AG09319 (cell line): ENCODE results near the gene BMP8A.
A peak's percentile ranks its signal among the peaks of the same experiment; 100 is the strongest.
"Not testable (repeated sequence)": the region's sequence is repeated elsewhere in the genome, so short reads cannot be mapped to it uniquely, and the experiment has no call there.

Experiments used
- DNase-seq: peaks from one replicate; pipeline ENCODE4 v3.0.0-alpha.2; 2010; ENCODE audit warnings: low read depth; ENCODE audit errors: extremely low read depth
- TF ChIP-seq, protein P1 (sequence below): IDR thresholded peaks from 2 replicates; pipeline ENCODE4 v1.5.1; 2011; ENCODE audit warnings: low read depth, mild to moderate bottlenecking, inconsistent platforms, low read length, moderate library complexity

Gene BMP8A

DNA sequence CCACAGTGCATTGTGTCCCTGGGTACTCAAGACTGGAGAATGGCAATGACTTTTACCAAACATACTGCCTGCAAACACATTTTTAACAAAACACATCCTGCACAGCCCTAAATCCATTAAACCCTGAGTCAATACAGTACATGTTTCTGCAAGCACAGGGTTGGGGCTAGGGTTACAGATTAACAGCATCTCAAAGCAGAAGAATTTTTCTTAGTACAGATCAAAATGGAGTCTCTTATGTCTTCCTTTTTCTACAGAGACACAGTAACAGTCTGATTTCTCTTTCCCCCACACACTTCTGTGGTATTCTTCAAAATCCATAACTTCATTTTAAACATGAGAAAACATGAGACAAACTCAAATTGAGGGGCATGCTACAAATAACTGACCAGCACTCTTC is 13.9 kb downstream of the BMP8A start:
- TF ChIP-seq, protein P1, sequence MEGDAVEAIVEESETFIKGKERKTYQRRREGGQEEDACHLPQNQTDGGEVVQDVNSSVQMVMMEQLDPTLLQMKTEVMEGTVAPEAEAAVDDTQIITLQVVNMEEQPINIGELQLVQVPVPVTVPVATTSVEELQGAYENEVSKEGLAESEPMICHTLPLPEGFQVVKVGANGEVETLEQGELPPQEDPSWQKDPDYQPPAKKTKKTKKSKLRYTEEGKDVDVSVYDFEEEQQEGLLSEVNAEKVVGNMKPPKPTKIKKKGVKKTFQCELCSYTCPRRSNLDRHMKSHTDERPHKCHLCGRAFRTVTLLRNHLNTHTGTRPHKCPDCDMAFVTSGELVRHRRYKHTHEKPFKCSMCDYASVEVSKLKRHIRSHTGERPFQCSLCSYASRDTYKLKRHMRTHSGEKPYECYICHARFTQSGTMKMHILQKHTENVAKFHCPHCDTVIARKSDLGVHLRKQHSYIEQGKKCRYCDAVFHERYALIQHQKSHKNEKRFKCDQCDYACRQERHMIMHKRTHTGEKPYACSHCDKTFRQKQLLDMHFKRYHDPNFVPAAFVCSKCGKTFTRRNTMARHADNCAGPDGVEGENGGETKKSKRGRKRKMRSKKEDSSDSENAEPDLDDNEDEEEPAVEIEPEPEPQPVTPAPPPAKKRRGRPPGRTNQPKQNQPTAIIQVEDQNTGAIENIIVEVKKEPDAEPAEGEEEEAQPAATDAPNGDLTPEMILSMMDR = no peak

GRCh38 chr1:39507230-39507928 is 15.9 kb downstream of the BMP8A start:
- DNase-seq = no peak
- TF ChIP-seq, protein P1 = peak; percentile 23

More for the DNA sequence above, 13.9 kb downstream of the BMP8A start:
- DNase-seq = no peak

DNA sequence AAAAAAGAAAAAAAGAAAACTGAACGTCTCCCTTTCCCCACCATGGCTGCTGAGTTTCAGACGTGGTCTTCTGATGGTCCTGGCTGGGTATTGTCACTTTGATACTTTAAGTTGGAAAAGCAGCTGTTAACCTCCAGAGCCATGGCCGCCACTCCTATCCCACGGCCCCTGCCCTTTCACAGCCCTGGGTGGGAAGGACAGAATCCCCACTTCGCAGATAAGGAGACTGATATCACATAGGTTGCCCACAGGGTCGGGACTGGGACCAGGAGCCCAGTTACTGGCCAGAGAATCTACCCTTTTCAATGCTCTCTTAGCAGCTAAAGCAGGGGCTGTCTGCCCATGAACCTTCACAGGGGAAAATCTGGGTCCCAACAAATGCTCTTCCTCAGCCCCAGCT is 16.8 kb downstream of the BMP8A start:
- DNase-seq = no peak
- TF ChIP-seq, protein P1 = no peak

DNA sequence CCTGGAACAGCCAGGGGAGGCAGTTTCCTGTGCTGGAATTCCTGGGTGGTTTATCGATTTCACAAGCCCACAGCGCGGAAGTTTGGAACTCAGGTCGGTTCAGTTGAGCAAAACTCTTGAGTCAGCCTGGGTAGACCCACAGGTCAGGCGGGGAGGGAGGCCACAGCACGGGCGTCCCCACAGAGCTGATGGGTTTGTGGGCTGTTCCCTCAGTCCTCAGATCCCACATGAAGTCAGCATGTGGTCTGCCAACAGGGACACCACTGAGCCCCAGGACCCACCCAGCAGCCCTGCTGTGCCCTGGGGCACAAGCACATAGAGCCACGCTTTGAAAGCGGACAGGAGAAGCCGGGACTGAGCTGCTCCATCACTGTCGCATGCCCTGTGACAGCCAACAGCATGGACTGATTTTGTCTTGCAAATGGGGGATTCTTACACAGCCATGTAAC is 17.4 kb downstream of the BMP8A start:
- TF ChIP-seq, protein P1 = no peak
- DNase-seq = no peak

GRCh38 chr1:39509360-39510009 is 18.0 kb downstream of the BMP8A start:
- DNase-seq = no peak
- TF ChIP-seq, protein P1 = no peak

- DNase-seq = not testable (repeated sequence)
Measured at GRCh38 chr1:39510570-39511186, 19.2 kb downstream of the BMP8A start.

DNA sequence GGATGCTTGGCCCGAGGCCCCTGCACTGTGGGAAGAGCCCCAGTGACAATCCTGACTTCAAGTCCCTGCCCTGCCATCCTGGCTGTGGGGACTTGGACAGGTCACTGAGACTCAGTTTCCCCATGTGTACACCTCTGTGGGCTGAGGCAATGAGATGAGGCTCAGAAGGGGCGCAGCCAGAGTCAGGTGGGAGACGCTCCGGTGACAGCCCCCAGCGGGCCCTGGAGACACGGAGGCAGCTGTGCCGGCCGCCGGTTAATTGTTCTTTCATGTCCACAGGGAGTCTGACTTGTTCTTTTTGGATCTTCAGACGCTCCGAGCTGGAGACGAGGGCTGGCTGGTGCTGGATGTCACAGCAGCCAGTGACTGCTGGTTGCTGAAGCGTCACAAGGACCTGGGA is 20.0 kb downstream of the BMP8A start:
- not testable (repeated sequence) for DNase-seq

DNA sequence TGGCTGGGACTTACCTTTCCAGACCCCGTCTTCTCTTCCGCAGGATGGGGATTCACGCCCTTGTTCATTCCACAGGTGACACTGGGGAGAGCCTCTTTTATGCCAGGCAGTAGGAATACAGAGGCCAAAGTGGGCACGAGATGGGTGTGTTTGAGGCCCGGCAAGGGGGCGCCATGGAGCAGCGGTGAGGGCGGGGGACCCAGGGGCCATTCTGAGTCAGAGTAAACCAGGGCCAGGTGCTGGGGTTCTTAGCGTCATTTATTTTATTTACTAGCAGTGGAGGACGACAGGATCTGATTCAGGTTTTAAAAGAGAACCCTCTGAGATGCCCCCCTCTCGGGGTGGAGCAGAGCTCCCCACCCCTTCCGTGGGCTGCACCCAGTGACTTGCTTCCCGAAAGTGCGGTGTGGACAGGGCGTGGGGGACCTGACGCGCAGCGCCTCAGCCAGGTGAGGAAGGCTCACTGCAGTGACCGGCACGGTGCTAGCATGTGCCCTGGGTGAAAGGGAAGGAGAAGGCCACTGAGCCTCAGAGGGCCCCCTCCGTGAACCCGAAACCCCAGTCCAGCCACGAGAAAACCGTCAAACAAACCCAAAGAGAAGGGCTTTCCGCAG is 20.9 kb downstream of the BMP8A start:
- DNase-seq = not testable (repeated sequence)

- DNase-seq = not testable (repeated sequence)
Measured at GRCh38 chr1:39514710-39515124, 23.3 kb downstream of the BMP8A start.

DNA sequence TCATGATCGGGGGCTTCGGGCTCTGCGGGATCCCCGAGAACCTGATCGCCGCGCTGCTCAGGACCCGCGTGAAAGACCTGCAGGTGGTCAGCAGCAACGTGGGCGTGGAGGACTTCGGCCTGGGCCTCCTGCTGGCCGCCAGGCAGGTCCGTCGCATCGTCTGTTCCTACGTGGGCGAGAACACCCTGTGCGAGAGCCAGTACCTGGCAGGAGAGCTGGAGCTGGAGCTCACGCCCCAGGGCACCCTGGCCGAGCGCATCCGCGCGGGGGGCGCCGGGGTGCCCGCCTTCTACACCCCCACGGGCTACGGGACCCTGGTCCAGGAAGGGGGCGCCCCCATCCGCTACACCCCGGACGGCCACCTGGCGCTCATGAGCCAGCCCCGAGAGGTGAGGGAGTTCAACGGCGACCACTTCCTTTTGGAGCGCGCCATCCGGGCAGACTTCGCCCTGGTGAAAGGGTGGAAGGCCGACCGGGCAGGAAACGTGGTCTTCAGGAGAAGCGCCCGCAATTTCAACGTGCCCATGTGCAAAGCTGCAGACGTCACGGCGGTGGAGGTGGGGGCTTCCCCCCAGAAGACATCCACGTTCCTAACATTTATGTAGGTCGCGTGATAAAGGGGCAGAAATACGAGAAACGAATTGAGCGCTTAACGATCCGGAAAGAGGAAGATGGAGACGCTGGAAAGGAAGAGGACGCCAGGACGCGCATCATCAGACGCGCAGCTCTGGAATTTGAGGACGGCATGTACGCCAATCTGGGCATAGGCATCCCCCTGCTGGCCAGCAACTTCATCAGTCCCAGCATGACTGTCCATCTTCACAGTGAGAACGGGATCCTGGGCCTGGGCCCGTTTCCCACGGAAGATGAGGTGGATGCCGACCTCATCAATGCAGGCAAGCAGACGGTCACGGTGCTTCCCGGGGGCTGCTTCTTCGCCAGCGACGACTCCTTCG is 24.0 kb downstream of the BMP8A start:
- not testable (repeated sequence) for DNase-seq

DNA sequence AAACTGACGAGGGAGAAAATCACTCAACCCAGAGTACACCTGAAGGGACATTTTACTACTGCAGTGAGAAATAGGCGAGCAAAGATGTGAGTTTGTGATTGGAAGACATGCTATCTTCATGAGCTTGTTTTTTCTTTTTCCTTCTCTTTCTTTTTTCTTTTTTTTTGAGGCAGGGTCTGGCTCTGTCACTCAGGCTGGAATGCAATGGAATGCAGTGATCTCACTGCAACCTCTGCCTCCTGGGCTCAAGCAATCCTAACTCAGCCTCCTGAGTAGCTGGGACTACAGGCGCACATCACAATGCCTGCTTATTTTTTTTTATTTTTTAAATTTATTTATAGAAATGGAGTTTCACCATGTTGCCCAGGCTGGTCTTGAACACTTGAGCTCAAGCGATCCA is 25.4 kb downstream of the BMP8A start:
- DNase-seq = not testable (repeated sequence)

DNA sequence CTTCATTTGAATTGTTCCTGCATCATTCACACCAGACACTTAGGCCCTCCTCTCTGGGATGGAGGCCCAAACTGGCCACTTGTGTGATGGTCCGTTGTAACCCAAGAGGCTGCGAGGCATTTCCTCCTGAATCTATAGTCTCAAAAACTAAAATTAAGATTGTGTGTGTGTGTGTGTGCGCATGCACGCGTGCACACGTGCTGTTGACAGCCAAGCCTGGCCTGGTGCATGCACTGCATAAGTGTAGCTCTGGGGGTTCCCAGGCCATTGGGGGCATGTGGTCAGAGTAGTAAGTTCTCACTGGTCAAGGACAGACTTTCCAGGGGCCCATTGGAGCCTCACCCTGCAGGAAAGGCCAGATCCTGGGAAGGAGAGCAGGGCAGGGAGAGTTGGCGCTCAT is 26.5 kb downstream of the BMP8A start:
- DNase-seq = not testable (repeated sequence)

DNA sequence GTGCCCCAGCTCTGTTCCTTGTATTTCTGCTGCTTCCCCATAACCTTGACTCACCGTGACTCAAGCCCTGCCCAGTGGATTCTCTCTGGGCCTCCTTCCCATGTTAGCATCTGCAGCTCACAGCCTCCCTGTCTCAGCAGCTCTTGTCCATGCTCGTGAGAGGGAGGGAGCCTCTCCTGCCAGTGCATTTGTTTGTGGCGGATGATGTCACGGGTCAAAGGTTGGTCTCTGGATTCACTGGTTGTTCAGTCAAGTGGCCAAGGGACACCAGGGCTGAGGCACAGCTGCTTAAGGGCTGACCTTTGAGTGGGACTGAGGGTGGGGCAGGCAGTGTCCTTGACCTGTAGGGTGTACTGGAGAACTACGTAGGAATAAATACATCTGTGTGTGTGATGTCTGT is 27.9 kb downstream of the BMP8A start:
- DNase-seq = not testable (repeated sequence)
